GM21526 (cell line): Measurements from ENCODE around the gene KANK3.
"Not testable (repeated sequence)": the region's sequence is repeated elsewhere in the genome, so short reads cannot be mapped to it uniquely, and the experiment has no call there.

Experiments used
- ATAC-seq: cut with Tn5 transposase; IDR thresholded peaks from one replicate; pipeline ENCODE4 v1.9.1; 2021; ENCODE audit warnings: moderate library complexity; ENCODE audit not compliant: unreplicated experiment, low FRiP score

KANK3 gene

DNA sequence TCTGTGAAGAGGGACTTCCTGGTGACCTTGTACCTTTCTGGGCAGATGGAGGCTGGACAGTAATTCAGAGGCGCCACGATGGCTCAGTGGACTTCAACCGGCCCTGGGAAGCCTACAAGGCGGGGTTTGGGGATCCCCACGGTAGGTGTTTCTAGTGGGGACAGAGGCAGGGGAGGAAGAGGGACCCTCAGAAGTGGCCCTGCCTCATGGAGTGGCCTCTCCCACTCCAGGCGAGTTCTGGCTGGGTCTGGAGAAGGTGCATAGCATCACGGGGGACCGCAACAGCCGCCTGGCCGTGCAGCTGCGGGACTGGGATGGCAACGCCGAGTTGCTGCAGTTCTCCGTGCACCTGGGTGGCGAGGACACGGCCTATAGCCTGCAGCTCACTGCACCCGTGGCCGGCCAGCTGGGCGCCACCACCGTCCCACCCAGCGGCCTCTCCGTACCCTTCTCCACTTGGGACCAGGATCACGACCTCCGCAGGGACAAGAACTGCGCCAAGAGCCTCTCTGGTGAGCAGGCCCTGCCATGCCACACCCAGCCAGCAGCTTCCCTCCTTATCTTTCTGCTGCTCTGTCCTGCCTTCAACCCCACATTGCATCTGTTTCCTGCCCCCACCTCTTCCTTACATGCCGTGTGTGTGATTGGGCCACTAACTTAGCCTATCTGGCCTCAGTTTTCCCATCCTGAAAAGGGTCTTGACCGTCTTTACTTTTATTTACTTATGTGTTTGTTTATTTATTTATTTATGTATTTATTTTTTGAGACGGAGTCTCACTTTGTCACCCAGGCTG, 28.1 kb upstream of the KANK3 start:
- ATAC-seq = no peak

GRCh38 chr19:8370176-8371010, 27.3 kb upstream of the KANK3 start:
- ATAC-seq = no peak

GRCh38 chr19:8367327-8368001, 24.4 kb upstream of the KANK3 start:
- ATAC-seq = no peak

- no peak for ATAC-seq
These were observed 23.9 kb upstream of the KANK3 start for GRCh38 chr19:8366961-8367326.

GRCh38 chr19:8366121-8366581, 23.1 kb upstream of the KANK3 start:
- no peak for ATAC-seq

- ATAC-seq = no peak
These were observed 21.0 kb upstream of the KANK3 start, which contains the start of gene ANGPTL4 for GRCh38 chr19:8363803-8364771. TSS of gene ANGPTL4 (plus strand) at chr19:8364155. CDS start at chr19:8364322, 167 bp downstream.

DNA sequence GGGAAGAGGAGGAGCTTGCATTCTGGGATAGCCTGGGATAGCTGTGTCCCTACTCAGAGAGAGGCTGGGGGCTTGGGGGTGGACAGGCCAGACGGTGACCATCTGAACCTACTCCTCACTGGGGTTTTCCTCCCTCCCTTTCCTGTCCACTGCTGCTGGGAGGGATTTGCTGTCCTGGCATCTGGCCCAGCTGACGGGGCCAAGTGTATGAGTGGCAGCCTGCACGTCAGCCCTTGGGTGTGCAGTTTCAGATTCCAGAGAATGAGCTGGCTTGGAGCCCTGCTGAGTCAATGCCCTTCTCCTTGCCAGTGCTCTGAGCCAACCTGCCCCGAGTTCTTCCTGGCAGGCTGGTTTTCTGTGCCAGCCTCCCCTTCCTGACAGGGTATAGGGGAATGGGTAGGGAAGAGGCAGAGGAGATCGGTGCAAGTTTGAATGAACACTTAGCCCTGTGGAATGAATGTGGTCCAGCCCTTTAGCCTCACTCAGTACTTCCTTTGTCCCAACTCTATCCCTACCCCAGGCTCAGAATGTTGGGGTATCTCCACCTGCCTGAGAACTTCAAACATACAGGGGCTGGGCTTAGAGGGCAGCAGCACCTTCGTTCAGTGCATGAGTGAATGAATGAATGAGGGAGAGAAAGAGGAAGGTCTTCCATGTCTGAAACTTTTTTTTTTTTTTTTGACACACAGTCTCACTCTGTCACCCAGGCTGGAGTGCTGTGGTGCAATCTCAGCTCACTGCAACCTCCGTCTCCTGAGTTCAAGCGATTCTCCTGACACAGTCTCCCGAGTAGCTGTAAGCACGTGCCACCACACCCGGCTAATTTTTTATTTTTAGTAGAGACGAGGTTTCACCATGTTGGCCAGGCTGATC, 19.1 kb upstream of the KANK3 start:
- ATAC-seq = no peak

DNA sequence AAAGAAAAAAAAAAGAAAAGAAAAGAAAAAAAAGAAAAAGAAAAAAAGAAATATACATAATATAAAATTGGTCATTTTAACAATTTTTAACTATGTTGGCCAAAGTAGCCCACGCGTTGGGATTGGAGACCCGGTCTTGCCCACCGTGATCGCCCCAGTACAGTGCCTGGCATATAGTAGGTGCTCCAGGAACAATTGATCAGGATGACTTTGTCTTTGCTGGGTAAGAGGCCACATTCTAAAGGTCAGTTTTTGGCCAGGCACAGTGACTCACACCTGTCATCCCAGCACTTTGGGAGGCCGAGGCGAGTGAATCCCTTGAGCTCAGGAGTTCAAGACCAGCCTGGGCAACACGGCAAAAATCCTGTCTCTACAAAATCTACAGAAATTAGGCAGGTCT, 17.1 kb upstream of the KANK3 start:
- no peak for ATAC-seq

DNA sequence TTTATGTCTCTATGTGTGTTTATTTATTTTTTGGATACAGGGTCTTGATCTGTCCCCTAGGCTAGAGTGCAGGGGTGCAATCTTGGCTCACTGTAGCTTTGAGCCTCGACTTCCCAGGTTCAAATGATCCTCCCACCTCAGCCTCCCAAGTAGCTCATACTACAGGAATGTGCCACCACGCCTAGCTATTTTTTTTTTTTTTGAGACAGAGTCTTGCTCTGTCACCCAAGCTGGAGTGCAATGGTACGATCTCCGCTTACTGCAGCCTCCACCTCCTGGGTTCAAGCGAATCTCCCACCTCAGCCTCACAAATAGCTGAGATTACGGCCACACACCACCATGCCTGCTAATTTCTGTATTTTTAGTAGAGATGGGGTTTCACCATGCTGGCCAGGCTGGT, 15.9 kb upstream of the KANK3 start:
- no peak for ATAC-seq

DNA sequence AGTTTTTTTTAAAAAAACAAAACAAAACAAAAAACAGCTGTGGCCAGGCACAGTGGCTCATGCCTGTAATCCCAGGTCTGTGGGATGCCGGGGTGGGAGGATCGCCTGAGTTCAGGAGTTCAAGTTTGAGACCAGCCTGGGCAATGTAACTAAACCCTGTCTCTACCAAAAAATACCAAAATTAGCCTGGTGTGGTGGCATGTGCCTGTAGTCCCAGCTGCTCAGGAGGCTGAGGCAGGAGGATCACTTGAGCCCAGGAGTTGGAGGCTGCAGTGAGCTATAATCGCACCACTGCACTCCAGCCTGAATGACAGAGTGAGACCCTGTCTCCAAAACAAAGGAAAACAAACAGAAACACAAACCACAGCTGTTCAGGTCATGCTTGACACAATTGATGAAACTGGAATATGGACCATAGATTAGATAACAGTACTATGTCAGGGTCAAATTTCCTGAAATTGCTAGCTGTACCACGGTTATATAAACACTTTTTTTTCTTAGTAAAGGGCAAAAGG, 14.0 kb upstream of the KANK3 start:
- ATAC-seq = no peak

DNA sequence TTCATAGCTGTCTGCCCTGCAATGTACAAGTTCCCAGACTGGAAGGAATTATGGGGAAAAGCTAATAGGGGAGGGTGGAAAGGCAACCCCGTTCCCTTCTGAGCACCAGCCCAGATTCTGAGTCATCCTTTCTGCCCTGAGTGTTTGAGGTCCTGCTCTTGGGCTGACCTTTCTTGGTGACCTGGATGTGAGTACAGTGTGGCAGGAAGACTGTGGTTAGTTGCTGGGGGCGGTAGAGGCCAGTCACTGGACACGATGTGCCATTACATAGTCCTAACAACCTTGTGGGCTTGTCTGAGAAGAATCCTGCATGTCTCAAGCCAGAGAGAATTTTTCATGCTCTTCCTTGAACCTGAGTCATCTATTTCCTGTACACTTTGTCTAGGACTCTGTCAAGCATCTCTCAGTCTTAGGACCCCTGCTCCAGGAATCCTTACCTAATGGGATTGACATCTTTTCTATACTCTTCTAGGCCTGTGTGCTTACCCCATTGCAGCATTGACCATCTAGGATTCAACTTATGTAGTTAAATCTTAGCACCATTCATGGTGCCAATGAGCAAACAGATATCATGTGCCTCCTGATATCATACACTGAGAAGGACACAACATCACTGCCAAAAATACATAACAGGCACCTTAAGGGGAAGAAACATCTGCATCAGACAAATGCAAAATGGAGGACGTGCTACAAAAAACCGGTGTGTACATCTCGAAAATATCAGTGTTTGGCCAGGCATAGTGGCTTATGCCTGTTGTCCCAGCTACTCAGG, 12.8 kb upstream of the KANK3 start:
- ATAC-seq = no peak

DNA sequence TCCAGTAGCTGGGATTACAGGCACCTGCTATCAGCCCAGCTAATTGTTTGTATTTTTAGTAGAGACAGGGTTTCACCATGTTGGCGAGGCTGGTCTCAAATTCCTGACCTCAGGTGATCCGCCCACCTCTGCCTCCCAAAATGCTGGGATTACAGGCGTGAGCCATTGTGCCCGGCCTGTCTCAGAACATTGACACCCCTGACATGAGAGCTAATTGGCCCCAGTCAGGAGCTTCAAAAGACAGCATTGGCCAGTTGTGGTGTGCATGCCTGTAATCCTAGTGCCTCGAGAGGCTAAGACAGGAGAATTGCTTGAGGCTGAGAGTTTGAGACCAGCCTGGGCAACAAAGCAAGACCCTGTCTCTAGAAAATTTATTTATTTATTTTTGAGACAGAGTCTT, 9.8 kb upstream of the KANK3 start:
- not testable (repeated sequence) for ATAC-seq

GRCh38 chr19:8352134-8352827, 9.2 kb upstream of the KANK3 start:
- no peak for ATAC-seq

DNA sequence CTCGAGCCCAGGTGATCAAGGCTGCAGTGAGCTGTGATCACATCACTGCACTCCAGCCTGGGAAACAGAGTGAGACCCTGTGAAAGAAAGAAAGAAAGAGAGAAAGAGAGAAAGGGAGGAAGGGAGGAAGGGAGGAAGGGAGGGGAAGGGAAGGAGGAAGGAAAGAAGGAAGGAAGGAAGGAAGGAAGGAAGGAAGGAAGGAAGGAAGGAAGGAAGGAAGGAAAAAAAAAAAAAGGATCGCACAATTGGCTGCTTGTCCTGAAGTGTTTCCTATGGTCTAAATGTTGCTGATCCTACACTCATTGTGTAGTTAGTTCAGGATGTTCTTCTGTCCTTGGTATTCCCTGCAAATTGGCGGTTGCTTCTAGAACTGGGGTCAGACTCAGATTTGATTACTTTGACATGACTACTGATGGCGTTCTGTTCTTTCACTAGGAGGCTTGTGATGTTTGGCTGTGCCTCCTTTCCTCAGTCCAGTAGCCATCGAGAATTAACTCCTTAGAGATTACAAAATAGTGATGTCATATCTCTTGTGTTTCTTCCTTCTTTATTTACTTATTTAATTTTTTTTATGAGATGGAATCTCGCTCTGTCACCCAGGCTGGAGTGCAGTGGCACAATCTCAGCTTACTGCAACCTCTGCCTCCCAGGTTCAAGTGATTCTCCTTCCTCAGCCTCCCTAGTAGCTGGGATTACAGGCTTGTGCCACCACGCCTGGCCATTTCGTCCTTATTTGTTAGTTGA, 6.7 kb upstream of the KANK3 start:
- ATAC-seq = not testable (repeated sequence)

GRCh38 chr19:8343483-8343844, 402 bp upstream of the KANK3 start:
- ATAC-seq = no peak

GRCh38 chr19:8342316-8342683, 762 bp downstream of the KANK3 start:
- ATAC-seq = no peak

DNA sequence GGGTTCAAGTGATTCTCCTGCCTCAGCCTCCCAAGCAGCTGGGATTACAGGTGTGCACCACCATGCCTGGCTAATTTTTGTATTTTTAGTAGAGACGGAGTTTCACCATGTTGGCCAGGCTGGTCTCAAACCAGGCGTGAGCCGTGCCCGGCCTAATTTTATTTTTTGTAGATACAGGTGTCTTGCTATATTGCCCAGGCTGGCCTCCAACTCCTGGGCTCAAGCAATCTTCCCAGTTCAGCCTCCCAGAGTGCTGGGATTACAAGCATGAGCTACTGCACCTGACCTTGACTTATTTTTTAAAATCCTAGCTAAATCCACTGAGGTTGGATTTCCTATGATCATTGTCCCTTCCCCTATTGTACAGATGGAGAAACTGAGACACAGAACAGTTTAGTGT, 1.6 kb downstream of the KANK3 start:
- not testable (repeated sequence) for ATAC-seq
